Endothelial cell of umbilical vein (primary cell): Measurements from ENCODE around the gene NALCN. TPM values are rescaled to one million over a fixed set of nuclear protein-coding genes. Genes with fewer than 3 reads are reported as not detected.

Source experiments
- BruUV-seq: library from RNA; stranded (reverse); fragments of 400-500 nt; replicated peaks from 2 replicates; lab custom pipeline; 2021; lab: Mats Ljungman, UMichigan
- CTCF ChIA-PET: fragments of 300-600, 350-600 bp; sonication (Branson Sonifier 250); formaldehyde crosslinking; loops from one replicate; lab custom pipeline; 2021; ENCODE audit warnings: antibody characterized with exemption, inconsistent platforms; lab: Charles Lee
- POLR2A ChIA-PET: fragments of 300-600, 350-600 bp; sonication (Branson Sonifier 250); formaldehyde crosslinking; loops from one replicate; lab custom pipeline; 2021; ENCODE audit warnings: antibody characterized with exemption, inconsistent platforms; lab: Charles Lee
- DNase-seq: peaks from one replicate; pipeline ENCODE4 v3.0.0-alpha.2; 2011; ENCODE audit warnings: low read depth, low spot score
- FAIRE-seq: peaks from 2 replicates; lab custom pipeline; 2011; peaks lifted over from hg19 to GRCh38; lab: Jason Lieb, UNC
- H2AFZ ChIP-seq: 2 replicates; pipeline ENCODE4 v1.6.0; 2012; ENCODE audit warnings: low read depth, low read length, control low read depth, inconsistent platforms
- H3K27ac ChIP-seq: 2 replicates; pipeline ENCODE4 v1.5.1; 2011; ENCODE audit warnings: low read depth, mild to moderate bottlenecking, control low read depth, low read length, moderate library complexity; ENCODE audit not compliant: insufficient read depth
- H3K27me3 ChIP-seq, 2 experiments: 2 replicates each; pipeline versions ENCODE4 v1.6.0 to v1.6.1; 2011; ENCODE audit warnings: low read length in 2 of 2, mixed read lengths in 1 of 2; ENCODE audit not compliant: control insufficient read depth in 2 of 2, insufficient read depth in 2 of 2
- H3K36me3 ChIP-seq, 2 experiments: 2 replicates in 1 of 2; 3 replicates in 1 of 2; pipeline ENCODE4 v1.5.1; 2011; ENCODE audit warnings: low read length in 2 of 2, mild to moderate bottlenecking in 1 of 2, moderate library complexity in 1 of 2; ENCODE audit not compliant: control insufficient read depth in 2 of 2, insufficient read depth in 2 of 2; ENCODE audit errors: extremely low read depth in 1 of 2
- H3K4me1 ChIP-seq: 3 replicates; pipeline ENCODE4 v1.5.1; 2011; ENCODE audit warnings: mild to moderate bottlenecking, low read length; ENCODE audit not compliant: control insufficient read depth, insufficient read depth; ENCODE audit errors: extremely low read depth
- H3K4me2 ChIP-seq: 2 replicates; pipeline ENCODE4 v1.6.1; 2011; ENCODE audit warnings: low read length, control low read depth, mixed read lengths; ENCODE audit not compliant: insufficient read depth
- H3K4me3 ChIP-seq, 3 experiments: fragments of 200-600 bp in 1 of 3; sonication (generic), shearing (Covaris generic) in 1 of 3; replicated peaks in 1 of 3; 2 replicates each; pipeline ENCODE4 v1.5.1; 2011 to 2016; ENCODE audit warnings: control low read depth in 3 of 3, low read length in 3 of 3, mild to moderate bottlenecking in 2 of 3, inconsistent platforms in 1 of 3, low read depth in 1 of 3, moderate library complexity in 1 of 3; ENCODE audit not compliant: insufficient read depth in 1 of 3
- H3K79me2 ChIP-seq: 2 replicates; pipeline ENCODE4 v1.6.0; 2012; ENCODE audit warnings: low read length, inconsistent platforms; ENCODE audit not compliant: control insufficient read depth, insufficient read depth
- H3K9ac ChIP-seq: replicated peaks from 2 replicates; pipeline ENCODE3; 2011; ENCODE audit warnings: low read length, control low read depth; ENCODE audit not compliant: insufficient read depth; ENCODE audit errors: extremely low read depth
- H3K9me1 ChIP-seq: replicated peaks from 3 replicates; pipeline ENCODE4 v1.6.0; 2011; ENCODE audit warnings: mild to moderate bottlenecking, low read length; ENCODE audit not compliant: control insufficient read depth, insufficient read depth; ENCODE audit errors: extremely low read depth
- H3K9me3 ChIP-seq: replicated peaks from 2 replicates; pipeline ENCODE4 v1.5.1; 2012; ENCODE audit warnings: low read length, inconsistent platforms; ENCODE audit not compliant: control insufficient read depth, insufficient read depth
- H4K20me1 ChIP-seq: replicated peaks from 2 replicates; pipeline ENCODE3; 2011; ENCODE audit warnings: mild to moderate bottlenecking, low read length; ENCODE audit not compliant: control insufficient read depth, insufficient read depth; ENCODE audit errors: extremely low read depth
- EZH2 ChIP-seq: IDR thresholded peaks from 2 replicates; pipeline ENCODE4 v1.6.1; 2012; ENCODE audit warnings: borderline replicate concordance, low read depth, mild to moderate bottlenecking, moderate library complexity, low read length, inconsistent platforms; ENCODE audit not compliant: severe bottlenecking
- FOS ChIP-seq: IDR thresholded peaks from 2 replicates; pipeline ENCODE4 v1.6.1; 2011; ENCODE audit warnings: mild to moderate bottlenecking, low read length, moderate library complexity, borderline replicate concordance; ENCODE audit not compliant: insufficient read depth
- GATA2 ChIP-seq: IDR thresholded peaks from 2 replicates; pipeline ENCODE4 v1.7.0; 2011; ENCODE audit warnings: low read depth, mild to moderate bottlenecking, moderate library complexity, mixed read lengths, low read length; ENCODE audit not compliant: insufficient read length, insufficient read depth
- JUN ChIP-seq: IDR thresholded peaks from 2 replicates; pipeline ENCODE4 v1.6.1; 2011; ENCODE audit warnings: borderline replicate concordance, low read depth; ENCODE audit not compliant: insufficient read length, insufficient read depth
- MAX ChIP-seq: IDR thresholded peaks from 2 replicates; pipeline ENCODE4 v1.6.1; 2011; ENCODE audit not compliant: insufficient read depth, insufficient read length
- MYC ChIP-seq: IDR thresholded peaks from one replicate; pipeline ENCODE4 v1.6.1; 2011; ENCODE audit warnings: mild to moderate bottlenecking, low read depth, low read length
- POLR2A ChIP-seq: IDR thresholded peaks from 2 replicates; pipeline ENCODE4 v1.6.1; 2012; ENCODE audit warnings: low read depth, mild to moderate bottlenecking, control low read depth, low read length
- POLR2AphosphoS5 ChIP-seq: IDR thresholded peaks from 2 replicates; pipeline ENCODE4 v1.6.1; 2012; ENCODE audit warnings: low read depth, mild to moderate bottlenecking, control low read depth, low read length, moderate library complexity; ENCODE audit not compliant: insufficient read depth
- dilution Hi-C: fragments of 300-500 bp; cut with MboI; formaldehyde crosslinking; loops from one replicate; pipeline ENCODE4 v1.15.0; 2019; ENCODE audit warnings: low sequenced_read_pairs; ENCODE audit not compliant: extremely low pct_ligation_motif_present
- intact Hi-C: fragments of 100-400 bp; cut with micrococcal nuclease; formaldehyde crosslinking; loops from one replicate; pipeline ENCODE4 v1.10.0; 2022
- polyA plus RNA-seq, 4 experiments: library from polyadenylated mRNA; depleted of rRNA in 3 of 4; stranded (reverse) in 3 of 4; unstranded in 1 of 4; fragments of >200 nt; gene quantifications; 2 replicates each; pipeline versions ENCODE4 v1.2.1 to v1.2.3, GENCODE V29; 2011 to 2012; ENCODE audit warnings: missing spikeins in 1 of 4
- total RNA-seq: library from RNA; stranded (reverse); gene quantifications from 2 replicates; pipeline ENCODE4 v1.2.3, GENCODE V29; 2021
- TF ChIP-seq, protein P1 (sequence below), 2 donors: IDR thresholded peaks; 1 replicate in 1 of 2; 2 replicates in 1 of 2; pipeline ENCODE4 v1.5.1; 2011; ENCODE audit warnings: low read length in 2 of 2, mild to moderate bottlenecking in 2 of 2, moderate library complexity in 2 of 2, control low read depth in 1 of 2, inconsistent platforms in 1 of 2, low read depth in 1 of 2; ENCODE audit not compliant: insufficient read depth in 1 of 2; ENCODE audit errors: extremely low read depth in 1 of 2

Gene NALCN
- total and polyA plus RNA-seq, 2 donors (not counting 3 experiments of a cell fraction or from before 2014, with no cell fraction given): 3.3 to 4.4 TPM

GRCh38 chr13:101434486-101434885 lies 18.2 kb upstream of the NALCN start:
- Histone ChIP-seq H3K4me1 (no peaks in the 10 kb centered on the region), H3K36me3 (no peaks in the 10 kb centered on the region), H3K27ac (no peak overlapping the region), H3K9ac (no peak overlapping the region), H3K27me3 (no peaks in the 10 kb centered on the region), H3K4me2 (no peak overlapping the region), H3K79me2 (no peaks in the 10 kb centered on the region), H4K20me1 (no peaks in the 10 kb centered on the region), H3K9me3 (no peaks in the 10 kb centered on the region), H3K9me1 (no peaks in the 10 kb centered on the region), H3K4me3 (no peak overlapping the region), H2AFZ (no peak overlapping the region)
- intact Hi-C loops (no loop called here), dilution Hi-C loops (no loop called here)
- TF ChIP-seq EZH2: no peak
- TF ChIP-seq FOS: no peak
- TF ChIP-seq POLR2A: no peak
- TF ChIP-seq, protein P1, sequence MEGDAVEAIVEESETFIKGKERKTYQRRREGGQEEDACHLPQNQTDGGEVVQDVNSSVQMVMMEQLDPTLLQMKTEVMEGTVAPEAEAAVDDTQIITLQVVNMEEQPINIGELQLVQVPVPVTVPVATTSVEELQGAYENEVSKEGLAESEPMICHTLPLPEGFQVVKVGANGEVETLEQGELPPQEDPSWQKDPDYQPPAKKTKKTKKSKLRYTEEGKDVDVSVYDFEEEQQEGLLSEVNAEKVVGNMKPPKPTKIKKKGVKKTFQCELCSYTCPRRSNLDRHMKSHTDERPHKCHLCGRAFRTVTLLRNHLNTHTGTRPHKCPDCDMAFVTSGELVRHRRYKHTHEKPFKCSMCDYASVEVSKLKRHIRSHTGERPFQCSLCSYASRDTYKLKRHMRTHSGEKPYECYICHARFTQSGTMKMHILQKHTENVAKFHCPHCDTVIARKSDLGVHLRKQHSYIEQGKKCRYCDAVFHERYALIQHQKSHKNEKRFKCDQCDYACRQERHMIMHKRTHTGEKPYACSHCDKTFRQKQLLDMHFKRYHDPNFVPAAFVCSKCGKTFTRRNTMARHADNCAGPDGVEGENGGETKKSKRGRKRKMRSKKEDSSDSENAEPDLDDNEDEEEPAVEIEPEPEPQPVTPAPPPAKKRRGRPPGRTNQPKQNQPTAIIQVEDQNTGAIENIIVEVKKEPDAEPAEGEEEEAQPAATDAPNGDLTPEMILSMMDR (IDR thresholded peaks at IDR 0.05; ENCODE audit: extremely low read depth in 1 of 2, insufficient read depth in 1 of 2, low read depth in 1 of 2, low read length in 2 of 2): no peak
- TF ChIP-seq GATA2: no peak
- TF ChIP-seq POLR2AphosphoS5: no peak
- no peak for TF ChIP-seq MAX
- no peak for TF ChIP-seq MYC
- no peak for TF ChIP-seq JUN
- BruUV-seq: no TSS peak
- ChIA-PET POLR2A (no interaction called here), CTCF (no interaction called here)
- FAIRE-seq: no peak
- DNase-seq: no peak
